Ovary (tissue), 3 donors: ENCODE measurements around the gene PEX6.

Source experiments
- POLR2A ChIP-seq: fragments of 450-650 bp; IDR thresholded peaks from one replicate; pipeline ENCODE4 v1.6.1; 2017; ENCODE audit warnings: antibody characterized with exemption, mild to moderate bottlenecking, moderate library complexity
- TF ChIP-seq, protein P1 (sequence below), 3 donors: fragments of 450-650 bp in 2 of 3; fragments of 200-600 bp in 1 of 3; IDR thresholded peaks; one replicate each; pipeline versions ENCODE4 v1.5.1 to v1.8.0; 2016 to 2022; ENCODE audit warnings: antibody characterized with exemption in 3 of 3, mild to moderate bottlenecking in 1 of 3
- donor health status: DM: no; HTN: no; CAD: no.

DNA sequence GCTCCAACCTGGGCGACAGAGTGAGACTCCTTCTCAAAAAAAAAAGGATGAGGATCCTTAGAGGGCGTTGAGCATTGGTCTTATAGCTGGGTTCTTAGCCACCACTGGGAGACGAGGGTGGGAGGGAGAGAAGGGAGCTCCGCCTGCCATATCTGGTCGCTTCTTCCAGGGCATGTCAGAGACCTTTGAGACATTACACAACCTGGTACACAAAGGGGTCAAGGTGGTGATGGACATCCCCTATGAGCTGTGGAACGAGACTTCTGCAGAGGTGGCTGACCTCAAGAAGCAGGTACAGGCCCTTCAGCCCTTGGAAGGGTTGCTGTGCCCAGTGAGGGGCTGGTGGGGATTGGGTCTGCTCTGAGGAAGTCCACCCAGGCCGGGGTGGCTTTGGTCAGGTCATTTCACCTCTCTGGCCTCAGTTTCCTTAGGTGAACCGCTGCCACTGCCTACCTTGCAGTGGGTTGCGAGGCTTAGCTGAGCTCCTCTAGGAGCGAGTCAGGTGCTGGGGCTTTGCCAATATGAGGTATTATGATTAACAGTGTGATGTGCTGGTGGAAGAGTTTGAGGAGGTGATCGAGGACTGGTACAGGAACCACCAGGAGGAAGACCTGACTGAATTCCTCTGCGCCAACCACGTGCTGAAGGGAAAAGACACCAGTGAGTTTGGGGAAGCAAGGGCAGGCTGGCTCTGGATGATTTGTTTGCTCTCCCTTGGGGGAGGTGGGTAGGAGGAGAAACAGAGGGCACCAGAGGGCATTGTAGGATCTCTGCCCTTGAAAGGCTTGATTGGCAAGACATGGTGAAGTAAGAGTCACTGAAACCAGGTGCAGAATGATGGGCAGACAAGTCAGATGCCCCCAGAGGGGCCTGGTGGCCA is 41.2 kb downstream of the PEX6 start:
- TF ChIP-seq, protein P1, sequence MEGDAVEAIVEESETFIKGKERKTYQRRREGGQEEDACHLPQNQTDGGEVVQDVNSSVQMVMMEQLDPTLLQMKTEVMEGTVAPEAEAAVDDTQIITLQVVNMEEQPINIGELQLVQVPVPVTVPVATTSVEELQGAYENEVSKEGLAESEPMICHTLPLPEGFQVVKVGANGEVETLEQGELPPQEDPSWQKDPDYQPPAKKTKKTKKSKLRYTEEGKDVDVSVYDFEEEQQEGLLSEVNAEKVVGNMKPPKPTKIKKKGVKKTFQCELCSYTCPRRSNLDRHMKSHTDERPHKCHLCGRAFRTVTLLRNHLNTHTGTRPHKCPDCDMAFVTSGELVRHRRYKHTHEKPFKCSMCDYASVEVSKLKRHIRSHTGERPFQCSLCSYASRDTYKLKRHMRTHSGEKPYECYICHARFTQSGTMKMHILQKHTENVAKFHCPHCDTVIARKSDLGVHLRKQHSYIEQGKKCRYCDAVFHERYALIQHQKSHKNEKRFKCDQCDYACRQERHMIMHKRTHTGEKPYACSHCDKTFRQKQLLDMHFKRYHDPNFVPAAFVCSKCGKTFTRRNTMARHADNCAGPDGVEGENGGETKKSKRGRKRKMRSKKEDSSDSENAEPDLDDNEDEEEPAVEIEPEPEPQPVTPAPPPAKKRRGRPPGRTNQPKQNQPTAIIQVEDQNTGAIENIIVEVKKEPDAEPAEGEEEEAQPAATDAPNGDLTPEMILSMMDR (IDR thresholded peaks at IDR 0.05) = no peak
- no peak for TF ChIP-seq POLR2A
